HG03064 (cell line): Measurements from ENCODE around the gene GTF2H1.
"Not testable (repeated sequence)": the region's sequence is repeated elsewhere in the genome, so short reads cannot be mapped to it uniquely, and the experiment has no call there.

ENCODE experiments used
- ATAC-seq: cut with Tn5 transposase; IDR thresholded peaks from one replicate; pipeline ENCODE4 v1.9.1; 2021; ENCODE audit warnings: low read depth; ENCODE audit not compliant: unreplicated experiment

Gene GTF2H1

DNA sequence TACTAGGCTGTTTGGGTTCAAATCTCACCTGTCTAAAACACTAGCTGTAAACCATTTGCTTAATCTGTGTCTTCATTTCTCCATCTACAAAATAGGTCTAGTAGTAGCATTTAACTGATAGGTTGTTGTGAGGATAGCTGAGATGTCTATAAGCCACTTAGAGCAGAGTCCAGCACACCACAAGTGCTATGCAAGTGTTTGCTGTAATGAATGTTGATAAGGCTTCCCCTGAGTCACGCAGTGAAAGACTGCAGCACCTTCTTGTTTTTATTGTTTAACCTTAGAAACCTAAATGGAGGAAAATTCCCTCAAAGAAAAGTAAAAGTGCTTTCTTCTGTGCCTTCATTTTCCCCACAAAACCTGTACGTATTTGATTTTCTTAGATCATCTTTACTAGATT is 48.9 kb downstream of the GTF2H1 start:
- ATAC-seq, result no peak

DNA sequence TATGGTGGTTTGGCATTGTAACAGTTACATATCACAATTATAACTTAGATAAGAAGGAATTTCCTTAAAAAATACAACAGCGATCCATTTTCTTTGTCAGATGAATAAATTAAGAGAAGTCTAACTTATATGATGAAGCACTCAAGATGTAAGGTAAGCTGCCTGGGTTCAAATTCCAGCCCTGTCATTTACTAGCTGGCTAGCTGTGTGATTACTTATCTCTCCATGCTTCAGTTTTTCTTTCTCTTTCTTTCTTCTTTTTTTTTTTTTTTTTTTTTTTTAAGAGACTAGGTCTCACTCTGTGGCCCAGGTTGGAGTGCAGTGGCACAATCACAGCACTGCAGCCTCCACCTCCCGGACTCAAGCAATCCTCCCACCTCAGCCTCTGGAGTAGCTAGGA is 49.8 kb downstream of the GTF2H1 start:
- no peak for ATAC-seq

DNA sequence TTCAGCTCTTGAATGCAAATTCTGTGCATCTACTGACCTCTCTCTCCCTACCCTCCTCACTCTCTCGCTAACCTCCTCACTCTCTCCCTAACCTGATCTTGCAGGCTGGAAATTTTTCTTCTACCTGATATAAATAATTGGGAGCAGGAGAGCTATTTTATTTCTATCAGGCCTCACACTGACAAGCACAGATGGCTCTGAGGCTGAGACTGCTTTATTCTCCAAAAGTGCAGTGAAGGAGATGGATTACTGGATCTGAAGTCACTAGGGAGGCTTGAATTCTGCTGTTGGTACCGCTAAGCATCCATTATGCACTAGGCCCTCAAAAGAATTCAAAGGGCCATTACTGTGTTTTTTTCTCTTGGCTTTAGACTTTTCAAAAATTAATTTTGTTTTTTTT is 52.6 kb downstream of the GTF2H1 start:
- no peak for ATAC-seq

DNA sequence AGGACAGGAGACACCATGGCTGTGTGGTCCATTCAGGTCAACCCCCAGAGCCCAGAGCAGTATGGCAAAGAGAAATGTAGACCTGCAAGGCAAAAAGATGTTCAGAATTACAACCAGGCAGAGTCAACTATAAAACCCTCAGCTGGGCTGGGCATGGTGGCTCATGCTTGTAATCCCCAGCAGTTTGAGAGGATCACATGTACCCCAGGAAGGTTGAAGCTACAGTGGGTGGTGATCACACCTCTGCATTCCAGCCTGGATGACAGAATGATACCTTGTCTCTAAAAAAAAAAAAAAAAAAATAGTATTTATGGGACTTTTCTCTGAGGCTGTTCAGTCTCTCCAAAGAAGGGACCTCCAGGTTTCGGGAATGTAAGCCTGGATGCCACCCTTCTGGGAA is 53.6 kb downstream of the GTF2H1 start:
- no peak for ATAC-seq

DNA sequence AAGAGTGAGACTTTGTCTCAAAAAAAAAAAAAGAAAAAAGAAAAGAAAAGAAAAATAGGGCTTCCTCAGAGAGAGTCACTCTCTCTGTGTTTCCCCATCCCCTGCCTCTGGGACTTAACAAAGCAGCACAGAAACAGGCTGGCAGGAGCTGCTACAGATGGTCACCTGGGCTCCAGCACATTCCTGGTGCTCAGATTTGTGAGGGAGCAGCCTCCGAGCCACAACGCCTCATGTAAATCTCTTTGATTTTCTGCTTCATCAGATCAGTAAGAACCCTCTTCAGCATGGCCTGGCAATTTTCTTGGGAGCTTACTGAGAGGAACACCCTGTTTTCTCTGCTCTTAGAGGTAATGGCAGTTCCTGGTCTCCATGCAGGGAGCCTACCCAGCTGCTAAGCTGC is 56.8 kb downstream of the GTF2H1 start:
- no peak for ATAC-seq

DNA sequence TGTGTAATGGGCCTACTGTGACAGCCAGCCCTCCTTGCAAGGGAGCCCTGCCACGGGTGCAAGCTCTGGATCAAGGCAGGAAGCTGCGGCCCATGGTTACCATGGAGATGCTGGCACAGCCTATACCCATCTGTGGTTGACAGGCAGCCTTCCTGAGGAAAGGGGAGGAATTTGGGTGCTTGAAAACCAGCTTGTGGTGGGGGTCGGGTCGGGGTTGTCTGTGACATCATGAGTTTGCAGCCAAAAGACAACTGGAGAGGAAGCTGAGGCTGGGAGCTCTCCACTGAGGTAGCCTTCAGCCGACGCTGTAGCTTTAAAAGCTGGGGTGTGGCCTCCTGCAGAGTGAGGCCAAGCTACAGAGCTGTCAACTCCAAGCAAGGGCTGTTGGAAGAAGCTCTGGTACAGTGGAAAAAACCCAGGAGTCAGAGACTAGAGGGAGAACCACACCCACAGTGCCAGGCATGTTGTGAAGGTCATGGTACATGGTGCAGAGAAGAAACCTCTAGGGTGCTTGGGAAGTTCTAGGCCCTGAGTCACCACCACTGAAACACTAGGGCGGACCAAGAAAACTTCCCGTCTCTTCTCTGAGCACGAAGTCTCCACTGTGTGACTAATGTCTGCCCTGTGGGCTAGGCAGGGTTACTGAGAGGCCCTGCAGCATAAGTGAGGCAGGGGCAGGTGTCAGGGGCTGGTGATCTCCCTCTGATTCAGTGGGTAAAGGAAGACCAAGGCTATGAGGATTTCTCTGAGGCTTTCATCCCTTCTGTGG is 61.2 kb downstream of the GTF2H1 start:
- peak; percentile 80 for ATAC-seq

DNA sequence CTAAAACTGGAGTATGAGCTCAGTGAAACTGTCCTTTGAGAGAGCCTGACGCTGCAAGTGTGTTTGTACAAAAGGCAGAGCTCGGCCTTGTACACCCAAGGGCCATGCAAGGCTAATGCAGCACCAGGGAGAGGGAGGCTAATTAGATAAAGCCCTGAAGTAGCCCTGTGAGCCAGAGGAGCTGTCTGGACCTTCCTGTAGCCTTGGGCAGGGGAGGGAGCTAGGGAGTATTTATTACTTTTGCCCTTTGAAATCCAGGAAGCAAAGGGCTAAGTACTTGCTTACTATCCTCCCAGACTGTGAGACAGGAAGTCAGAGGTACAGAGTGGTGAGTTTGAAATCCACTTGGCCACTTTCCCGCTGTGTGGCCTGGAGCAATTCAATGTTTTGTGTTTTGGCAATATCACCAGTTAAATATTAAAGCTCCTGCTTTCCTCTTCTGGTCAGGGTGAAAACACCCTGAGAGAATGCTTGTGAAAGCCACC is 61.8 kb downstream of the GTF2H1 start:
- ATAC-seq, result peak; percentile 45

DNA sequence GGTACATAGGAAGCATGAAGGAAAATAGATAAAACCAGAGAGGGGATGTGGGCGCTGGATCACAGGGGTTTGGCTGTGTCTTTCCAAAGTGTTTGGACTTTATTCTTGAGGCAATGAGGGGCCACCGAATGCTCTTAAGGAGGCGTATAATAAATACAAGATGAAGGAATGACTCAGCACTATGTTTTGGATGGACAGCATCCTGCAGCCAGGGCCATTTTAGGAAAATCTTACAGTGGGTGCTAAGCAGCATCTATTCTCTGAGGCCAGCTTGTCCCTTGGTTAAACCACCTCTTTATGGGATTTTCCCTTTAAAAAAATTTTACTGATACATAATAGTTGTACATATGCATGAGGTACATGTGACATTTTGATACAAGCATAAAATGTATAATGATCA is 67.7 kb downstream of the GTF2H1 start:
- ATAC-seq, result no peak

DNA sequence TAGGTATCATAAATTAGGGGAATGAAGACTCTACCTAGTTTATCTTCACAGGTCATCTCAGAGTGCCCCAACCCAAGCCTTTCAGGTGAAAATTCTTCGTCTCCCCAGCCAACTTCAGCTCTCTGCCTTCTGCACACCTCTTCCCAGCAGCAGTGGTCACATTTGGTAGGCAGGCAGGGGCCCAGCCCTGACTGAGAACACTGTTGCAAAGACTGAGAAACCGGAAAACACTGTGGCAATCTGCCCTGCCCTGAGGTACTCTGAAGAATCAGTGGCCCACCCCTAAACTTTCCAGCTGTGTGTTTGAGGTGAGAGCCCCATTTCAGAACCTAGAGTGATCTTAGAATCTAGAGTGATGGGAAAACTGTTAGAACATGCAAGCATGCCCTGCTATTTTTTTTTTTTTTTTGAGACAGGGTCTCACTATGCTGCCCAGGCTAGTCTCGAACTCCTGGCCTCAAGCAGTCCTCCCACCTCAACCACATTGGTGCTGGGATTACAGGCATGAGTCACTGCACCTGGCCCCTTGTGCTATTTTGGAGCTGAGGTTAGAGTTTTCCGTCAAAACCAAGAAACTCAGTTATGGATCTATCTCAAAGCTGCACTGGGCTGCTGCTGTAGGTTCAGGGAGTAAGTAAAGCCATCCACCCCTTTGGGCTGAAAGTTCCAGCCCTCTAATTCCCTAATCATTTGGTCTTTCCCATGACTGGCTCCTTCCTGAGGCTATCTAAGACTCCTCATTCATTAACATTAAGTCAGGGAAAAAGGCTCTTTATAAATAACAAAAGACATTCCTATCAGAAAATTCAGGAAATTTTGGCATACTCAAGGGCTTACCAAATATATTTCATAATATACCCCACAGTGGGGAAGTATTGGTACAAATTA is 70.3 kb downstream of the GTF2H1 start:
- no peak for ATAC-seq

DNA sequence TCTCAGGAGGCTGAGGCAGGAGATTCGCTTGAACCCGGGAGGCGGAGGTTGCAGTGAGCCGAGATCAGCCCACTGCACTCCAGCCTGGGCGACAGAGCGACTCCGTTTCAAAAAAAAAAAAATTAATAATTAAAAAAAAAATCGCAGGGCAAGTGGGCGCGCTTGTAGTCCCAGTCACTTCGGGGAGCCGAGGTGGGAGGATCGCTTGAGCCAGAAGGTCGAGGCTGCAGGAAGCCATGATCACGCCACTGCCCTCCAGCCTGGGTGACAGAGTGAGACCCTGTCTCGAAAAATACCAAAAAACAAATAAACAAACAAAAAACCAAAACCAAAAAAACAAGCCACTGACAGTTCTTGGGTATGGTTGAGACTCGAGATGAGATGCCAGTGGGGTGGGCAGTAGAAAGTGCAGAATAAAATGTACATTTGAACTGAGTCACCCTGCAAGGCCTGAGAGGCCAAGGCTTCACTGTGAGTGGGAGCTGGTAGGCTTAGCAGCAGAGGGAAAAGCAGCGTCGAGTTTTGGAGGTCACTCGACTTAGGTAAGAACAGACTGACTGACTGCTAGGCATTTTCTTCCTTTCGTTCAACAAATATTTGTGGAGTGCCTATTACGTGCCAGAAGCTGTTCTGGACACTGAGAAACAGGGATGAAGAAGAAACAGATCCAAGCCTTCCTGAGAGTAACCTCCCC is 71.4 kb downstream of the GTF2H1 start:
- ATAC-seq, result no peak

DNA sequence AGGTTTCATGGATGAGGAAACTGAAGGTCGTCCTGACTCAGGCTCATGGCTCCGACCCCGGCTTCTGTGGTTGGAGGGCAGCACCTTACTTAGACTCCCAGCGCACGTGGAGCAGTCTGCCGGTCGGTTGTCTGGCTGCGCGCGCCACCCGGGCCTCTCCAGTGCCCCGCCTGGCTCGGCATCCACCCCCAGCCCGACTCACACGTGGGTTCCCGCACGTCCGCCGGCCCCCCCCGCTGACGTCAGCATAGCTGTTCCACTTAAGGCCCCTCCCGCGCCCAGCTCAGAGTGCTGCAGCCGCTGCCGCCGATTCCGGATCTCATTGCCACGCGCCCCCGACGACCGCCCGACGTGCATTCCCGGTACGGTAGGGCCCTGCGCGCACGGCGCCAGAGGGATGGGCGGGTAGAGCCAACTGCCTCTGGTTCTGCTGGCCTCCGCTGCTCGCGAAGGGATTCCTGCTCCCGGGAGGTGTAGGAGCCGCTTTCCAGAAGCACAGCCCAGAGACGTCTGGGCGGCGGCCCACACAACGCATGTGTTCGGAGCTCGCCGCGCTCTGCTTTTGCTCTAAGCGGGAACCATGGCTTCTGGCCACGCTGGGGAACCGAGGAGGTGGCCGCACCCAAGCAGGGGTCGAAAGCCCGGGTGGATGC is 72.0 kb downstream of the GTF2H1 start, which contains the start of gene LDHA:
TSS of gene LDHA (plus strand) at position 289 of the 653 bp plus-strand sequence. CDS start 2,280 bp downstream, outside the sequence.
- peak; percentile 57 for ATAC-seq

DNA sequence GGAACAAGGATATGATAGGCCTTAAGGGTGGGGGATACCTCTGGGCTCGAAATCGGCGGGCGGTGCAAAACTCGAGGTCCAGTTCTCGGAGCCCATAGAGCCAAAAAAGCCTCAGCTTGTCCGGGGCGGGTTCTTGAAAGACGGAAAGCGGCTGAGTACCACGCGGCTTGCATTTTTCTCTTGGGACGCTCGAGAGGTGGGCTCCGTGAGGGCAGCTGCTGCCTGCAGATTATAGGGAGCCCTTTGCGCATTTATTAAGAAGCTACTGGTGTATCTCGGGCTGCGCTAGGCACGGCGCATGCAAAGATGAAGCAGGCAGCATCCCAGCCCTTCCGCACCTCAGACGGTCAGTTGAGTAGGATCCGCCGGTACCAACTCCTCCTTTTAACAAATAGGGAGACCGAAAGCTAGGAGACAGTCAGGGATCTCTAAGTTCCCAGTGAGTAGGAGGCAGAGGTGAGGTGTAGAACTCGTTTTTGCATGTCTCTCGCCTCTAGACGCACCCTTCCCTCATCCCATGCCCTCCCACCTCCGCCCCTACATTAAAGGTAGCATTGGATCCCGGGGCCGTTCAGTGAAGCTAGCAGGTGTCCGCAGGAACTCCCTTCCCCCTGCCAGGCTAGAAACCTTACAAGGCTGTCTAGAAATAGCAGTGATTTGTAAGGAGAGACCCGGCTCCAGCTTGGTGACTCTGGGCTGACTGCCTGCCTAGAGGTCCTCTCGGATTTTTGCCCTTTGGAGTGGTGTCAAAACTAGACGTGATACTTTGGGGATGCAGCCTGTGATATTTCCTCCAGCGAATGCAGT is 72.8 kb downstream of the GTF2H1 start:
- no peak for ATAC-seq

DNA sequence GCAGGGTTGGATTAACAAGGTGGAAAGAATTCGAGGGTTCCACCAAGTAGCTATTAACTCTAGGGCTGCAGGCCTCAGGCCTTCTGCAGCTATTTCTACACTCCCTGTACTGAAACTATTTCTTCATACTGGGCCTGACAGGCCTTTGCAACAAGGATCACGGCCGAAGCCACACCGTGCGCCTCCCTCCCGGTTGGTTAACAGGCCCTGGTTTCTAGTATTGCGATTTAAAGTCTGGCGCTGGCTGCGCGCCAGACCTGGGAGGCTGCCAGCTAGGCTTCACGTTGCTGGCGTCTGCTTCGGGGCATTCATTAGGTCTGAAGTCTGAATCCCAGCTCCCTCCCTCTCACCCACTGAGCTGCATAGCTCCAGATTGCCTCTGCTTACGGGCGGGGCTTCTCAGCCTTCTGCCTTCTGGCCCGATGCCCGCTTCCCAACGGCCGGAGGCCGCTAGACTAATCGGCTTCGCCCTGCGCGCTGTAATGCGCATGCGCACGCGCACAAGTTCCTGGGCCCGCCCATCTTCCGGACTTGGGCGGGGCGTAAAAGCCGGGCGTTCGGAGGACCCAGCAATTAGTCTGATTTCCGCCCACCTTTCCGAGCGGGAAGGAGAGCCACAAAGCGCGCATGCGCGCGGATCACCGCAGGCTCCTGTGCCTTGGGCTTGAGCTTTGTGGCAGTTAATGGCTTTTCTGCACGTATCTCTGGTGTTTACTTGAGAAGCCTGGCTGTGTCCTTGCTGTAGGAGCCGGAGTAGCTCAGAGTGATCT is 73.6 kb downstream of the GTF2H1 start:
- peak; percentile 49 for ATAC-seq

DNA sequence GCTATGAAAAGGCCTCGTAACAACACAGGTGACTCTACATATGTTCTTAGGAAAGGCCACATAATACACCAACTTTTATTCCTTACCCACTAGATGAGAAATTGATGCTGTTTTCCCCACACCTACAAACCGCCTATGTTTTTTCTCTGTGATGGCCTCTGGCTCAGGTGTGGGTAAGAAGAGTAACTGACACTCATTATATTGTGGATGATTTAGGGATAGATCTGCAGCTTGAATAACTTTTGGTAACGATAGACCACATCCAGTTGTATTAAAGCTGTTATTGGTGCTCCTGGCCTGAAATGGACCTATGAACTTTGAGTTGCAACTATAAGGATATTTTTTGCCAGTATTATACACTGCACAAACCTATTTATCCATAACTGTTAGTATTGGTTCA is 75.6 kb downstream of the GTF2H1 start:
- ATAC-seq, result no peak

DNA sequence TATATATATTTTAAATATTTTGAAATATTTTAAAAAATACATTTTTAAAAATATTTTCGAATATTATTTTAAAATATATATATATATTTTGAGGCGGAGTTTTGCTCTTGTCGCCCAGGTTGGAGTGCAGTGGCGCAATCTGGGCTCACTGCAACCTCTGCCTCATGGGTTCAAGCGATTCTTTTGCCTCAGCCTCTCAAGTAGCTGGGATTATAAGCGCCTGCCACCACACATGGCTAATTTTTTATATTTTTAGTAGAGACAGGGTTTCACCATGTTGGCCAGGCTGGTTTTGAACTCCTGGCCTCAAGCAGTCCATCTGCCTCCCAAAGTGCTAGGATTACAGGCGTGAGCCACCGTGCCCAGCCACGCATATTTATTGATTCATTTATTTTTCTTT is 78.7 kb downstream of the GTF2H1 start:
- not testable (repeated sequence) for ATAC-seq

DNA sequence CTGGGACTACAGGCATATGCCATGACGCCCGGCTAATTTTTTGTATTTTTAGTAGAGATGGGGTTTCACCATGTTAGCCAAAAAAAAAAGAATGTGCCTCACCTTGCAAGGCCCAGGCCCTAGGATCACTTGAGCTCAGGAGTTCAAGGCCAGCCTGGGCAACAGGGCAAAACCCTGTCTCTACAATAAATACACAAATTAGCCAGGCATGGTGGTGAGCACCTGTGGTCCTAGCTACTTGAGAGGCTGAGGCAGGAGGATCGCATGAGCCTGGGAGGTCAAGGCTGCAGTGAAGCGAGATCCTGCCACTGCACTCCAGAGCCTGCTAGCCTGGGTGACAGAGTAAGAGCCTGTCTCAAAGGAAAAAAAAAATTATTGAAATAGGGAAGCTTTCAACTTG is 81.7 kb downstream of the GTF2H1 start:
- no peak for ATAC-seq

DNA sequence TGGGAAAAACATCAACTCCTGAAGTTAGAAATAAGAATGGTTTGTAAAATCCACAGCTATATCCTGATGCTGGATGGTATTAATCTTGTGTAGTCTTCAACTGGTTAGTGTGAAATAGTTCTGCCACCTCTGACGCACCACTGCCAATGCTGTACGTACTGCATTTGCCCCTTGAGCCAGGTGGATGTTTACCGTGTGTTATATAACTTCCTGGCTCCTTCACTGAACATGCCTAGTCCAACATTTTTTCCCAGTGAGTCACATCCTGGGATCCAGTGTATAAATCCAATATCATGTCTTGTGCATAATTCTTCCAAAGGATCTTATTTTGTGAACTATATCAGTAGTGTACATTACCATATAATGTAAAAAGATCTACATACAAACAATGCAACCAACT is 85.0 kb downstream of the GTF2H1 start:
- ATAC-seq, result not testable (repeated sequence)

DNA sequence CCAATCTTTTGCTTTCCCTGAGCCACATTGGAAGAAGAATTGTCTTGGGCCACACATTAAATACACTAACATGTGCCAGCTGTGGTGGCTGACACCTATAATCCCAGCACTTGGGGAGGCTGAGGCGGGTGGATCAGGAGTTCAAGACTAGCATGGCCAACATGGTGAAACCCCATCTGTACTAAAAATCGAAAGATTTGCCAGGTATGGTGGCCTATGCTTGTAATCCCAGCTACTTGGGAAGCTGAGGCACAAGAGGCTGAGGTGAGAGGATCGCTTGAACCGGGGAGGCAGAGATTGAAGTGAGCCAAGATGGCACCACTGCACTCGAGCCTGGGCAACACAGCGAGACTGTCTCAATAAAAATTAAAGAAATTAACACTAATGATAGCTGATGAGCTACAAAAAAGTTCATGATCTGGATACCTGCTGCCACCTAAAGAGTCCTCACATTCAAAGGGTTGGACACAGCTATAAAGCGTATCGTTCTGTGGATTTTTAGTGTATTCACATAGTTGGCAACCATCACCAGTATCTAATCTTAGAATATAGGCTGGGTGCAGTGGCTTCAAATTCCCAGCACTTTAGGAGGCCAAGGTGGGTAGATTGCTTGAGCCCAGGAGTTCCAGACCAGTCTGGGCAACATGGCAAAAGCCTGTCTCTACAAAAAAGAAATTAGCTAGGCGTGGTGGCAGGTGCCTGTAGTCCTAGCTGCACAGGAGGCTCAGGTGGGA is 86.4 kb downstream of the GTF2H1 start:
- ATAC-seq, result no peak
